Psoas muscle (tissue), 8 donors: ENCODE data around the gene HS6ST2. TPM values are rescaled to one million over a fixed set of nuclear protein-coding genes. Genes with fewer than 3 reads are reported as not detected.
"Not testable (repeated sequence)": the region's sequence is repeated elsewhere in the genome, so short reads cannot be mapped to it uniquely, and the experiment has no call there.

Experiments used
- ATAC-seq, 4 donors: fragments of 200-7000 bp; cut with Tn5 transposase; one replicate each; pipeline ENCODE4 v1.9.1; 2020; ENCODE audit warnings: moderate library complexity in 3 of 4, mild to moderate bottlenecking in 2 of 4
- DNase-seq, 2 donors: peaks; one replicate each; pipeline ENCODE4 v3.0.0-alpha.2; 2020
- H3K27ac ChIP-seq: fragments of 200-600 bp; one replicate; pipeline ENCODE4 v1.8.0; 2022
- H3K27me3 ChIP-seq, 3 donors: fragments of 200-600 bp in 1 of 3; one replicate each; pipeline versions ENCODE4 v1.6.1 to v1.8.0; 2013 to 2022; ENCODE audit warnings: low read length in 2 of 3, mild to moderate bottlenecking in 2 of 3, moderate library complexity in 1 of 3; ENCODE audit not compliant: insufficient read depth in 3 of 3
- H3K36me3 ChIP-seq, 2 donors: fragments of 200-600 bp in 1 of 2; one replicate each; pipeline versions ENCODE4 v1.6.1 to v1.8.0; 2013 to 2022; ENCODE audit warnings: low read depth in 1 of 2, mild to moderate bottlenecking in 1 of 2, moderate library complexity in 1 of 2; ENCODE audit not compliant: insufficient read depth in 1 of 2
- H3K4me1 ChIP-seq: fragments of 200-600 bp; one replicate; pipeline ENCODE4 v1.8.0; 2022
- H3K4me3 ChIP-seq: fragments of 200-600 bp; one replicate; pipeline ENCODE4 v1.8.0; 2022; ENCODE audit warnings: mild to moderate bottlenecking
- H3K9me3 ChIP-seq: fragments of 200-600 bp; one replicate; pipeline ENCODE4 v1.8.0; 2022
- CTCF ChIP-seq: fragments of 200-600 bp; IDR thresholded peaks from one replicate; pipeline ENCODE4 v1.8.0; 2022; ENCODE audit warnings: antibody characterized with exemption
- WGBS, 3 donors: extraction: QIAGEN DNeasy Blood & Tissue Kit; methylation state at CpG; one replicate each; pipeline versions ENCODE4 v1.1.6 to v1.1.7; 2013; 5-methylcytosine and 5-hydroxymethylcytosine counted together
- intact Hi-C, 2 donors: fragments of 100-400 bp; cut with DNase I; formaldehyde crosslinking; loops; one replicate each; pipeline versions ENCODE4 v1.11.0 to v1.14.2; 2022
- polyA plus RNA-seq, 3 donors: library from polyadenylated mRNA; stranded (reverse); fragments of 200-250 nt; gene quantifications; one replicate each; pipeline ENCODE4 v1.2.3, GENCODE V29; 2013
- total RNA-seq, 4 donors: library from RNA; stranded (reverse); fragmentation: NEBNext Ultra II Directional in 2 of 4; extraction: Animal tissue kit (Norgen Biotek cat#: 25700) in 2 of 4; gene quantifications; one replicate each; pipeline versions ENCODE4 v1.2.1 to v1.2.4, GENCODE V29; 2021 to 2023
- donor health status: healthy with polysubstance abuse.
- donor health status: DM: no; HTN: no; CAD: no; lungs with moderate emphysema.
- donor health status: Bipolar disorder and iron deficiency.
- donor health status: healthy.
- donor health status: DM: yes; HTN: yes; CAD: no.
- donor health status: DM: no; HTN: no; CAD: no.
- donor health status: DM: no; HTN: no; CAD: no.
- donor health status: DM: yes; HTN: yes; CAD: no.

HS6ST2 gene
- total and polyA plus RNA-seq, 7 donors = 0.30 to 10.0 (median 1.3) TPM

GRCh38 chrX:132999209-132999608 lies 40.8 kb upstream of the HS6ST2 start:
- no peaks in the 10 kb centered on the region for H3K9me3 ChIP-seq

GRCh38 chrX:132990835-132991234 lies 32.4 kb upstream of the HS6ST2 start:
- Histone ChIP-seq H3K9me3 (no peaks in the 10 kb centered on the region), H3K4me1 (no peaks in the 10 kb centered on the region), H3K36me3 (no peaks in the 10 kb centered on the region), H3K27me3 (peaks cover 0 to 22% (median 0%) of the 10 kb centered on the region in 3 donors), H3K4me3 (no peak overlapping the region), H3K27ac (no peak overlapping the region)
- intact Hi-C loops = no loop called here
- TF ChIP-seq CTCF = no peak
- WGBS, 3 donors = 79 to 96% (median 89%) methylated on average over 2 of the region's 2 CpGs
- no peak for DNase-seq
- no peak for ATAC-seq

More at GRCh38 chrX:132999209-132999608, 40.8 kb upstream of the HS6ST2 start:
- WGBS, 3 donors = 73 to 79% (median 76%) methylated on average over 1 of the region's 1 CpG
- TF ChIP-seq CTCF = no peak
- no peak for ATAC-seq
- Histone ChIP-seq H3K4me3 (no peak overlapping the region), H3K36me3 (no peaks in the 10 kb centered on the region), H3K27ac (no peak overlapping the region), H3K4me1 (no peaks in the 10 kb centered on the region), H3K27me3 (peaks cover 0 to 9% (median 0%) of the 10 kb centered on the region in 3 donors)
- DNase-seq = no peak
- intact Hi-C loops = no loop called here

GRCh38 chrX:132986556-132986955 lies 28.1 kb upstream of the HS6ST2 start:
- no peak for TF ChIP-seq CTCF
- Histone ChIP-seq H3K27ac (no peak overlapping the region), H3K4me3 (no peak overlapping the region), H3K9me3 (no peaks in the 10 kb centered on the region), H3K36me3 (no peaks in the 10 kb centered on the region), H3K27me3 (peaks cover 0 to 17% (median 0%) of the 10 kb centered on the region in 3 donors), H3K4me1 (no peaks in the 10 kb centered on the region)
- intact Hi-C loops = no loop called here
- ATAC-seq = no peak
- no peak for DNase-seq

GRCh38 chrX:132984058-132984650 lies 25.7 kb upstream of the HS6ST2 start:
- no peaks in the 10 kb centered on the region for H3K9me3 ChIP-seq
- no peak for ATAC-seq
- intact Hi-C loops = no loop called here
- TF ChIP-seq CTCF = no peak
- WGBS, 3 donors = 54 to 73% (median 71%) methylated on average over 6 to 7 of the region's 7 CpGs
- no peak overlapping the region for H3K27ac ChIP-seq
- H3K27me3 ChIP-seq = peaks cover 0 to 17% (median 0%) of the 10 kb centered on the region in 3 donors
- H3K4me1 ChIP-seq = no peaks in the 10 kb centered on the region
- H3K4me3 ChIP-seq = no peak overlapping the region
- H3K36me3 ChIP-seq = no peaks in the 10 kb centered on the region
- no peak for DNase-seq

GRCh38 chrX:132983496-132983895 lies 25.1 kb upstream of the HS6ST2 start:
- Histone ChIP-seq H3K9me3 (no peaks in the 10 kb centered on the region), H3K36me3 (no peaks in the 10 kb centered on the region), H3K27ac (no peak overlapping the region), H3K4me3 (no peak overlapping the region), H3K27me3 (peaks cover 0 to 17% (median 0%) of the 10 kb centered on the region in 3 donors), H3K4me1 (no peaks in the 10 kb centered on the region)
- ATAC-seq = no peak
- no peak for DNase-seq
- 21 to 49% (median 35%) methylated on average over 2 of the region's 2 CpGs for WGBS, 3 donors
- intact Hi-C loops = no loop called here
- no peak for TF ChIP-seq CTCF

- H3K4me3 ChIP-seq, H3K27ac ChIP-seq, DNase-seq, H3K9me3 ChIP-seq, ATAC-seq, H3K27me3 ChIP-seq, intact Hi-C loops, H3K4me1 ChIP-seq, H3K36me3 ChIP-seq: not testable (repeated sequence)
- whole genome bisulfite sequencing, 3 donors = 90 to 100% (median 96%) methylated on average over 2 of the region's 2 CpGs
Observed at GRCh38 chrX:132980035-132980434, 21.6 kb upstream of the HS6ST2 start.
